H9 (cell line): ENCODE data around the gene UBP1. TPM values are rescaled to one million over a fixed set of nuclear protein-coding genes. Genes with fewer than 3 reads are reported as not detected.

Experiments used
- DNase-seq: peaks from one replicate; pipeline ENCODE4 v3.0.0-alpha.2; 2017
- H2AFZ ChIP-seq: one replicate; pipeline ENCODE4 v1.6.1; 2013; ENCODE audit warnings: mild to moderate bottlenecking, low read length, control low read depth, moderate library complexity
- H2AK5ac ChIP-seq: 2 replicates; pipeline ENCODE4 v1.6.1; 2013; ENCODE audit warnings: low read length, control low read depth, mixed read lengths; ENCODE audit not compliant: insufficient read length
- H2BK120ac ChIP-seq: one replicate; pipeline ENCODE4 v1.6.1; 2013; ENCODE audit warnings: low read depth, mild to moderate bottlenecking, low read length, control low read depth, inconsistent platforms; ENCODE audit not compliant: poor library complexity, severe bottlenecking
- H2BK12ac ChIP-seq: 2 replicates; pipeline ENCODE4 v1.6.1; 2013; ENCODE audit warnings: low read length, control low read depth, mixed read lengths, low read depth; ENCODE audit not compliant: insufficient read length
- H2BK15ac ChIP-seq: 2 replicates; pipeline ENCODE4 v1.6.1; 2013; ENCODE audit warnings: low read depth, low read length, control low read depth
- H2BK20ac ChIP-seq: one replicate; pipeline ENCODE4 v1.6.1; 2013; ENCODE audit warnings: low read depth, mild to moderate bottlenecking, low read length, control low read depth, inconsistent platforms; ENCODE audit not compliant: poor library complexity, severe bottlenecking
- H2BK5ac ChIP-seq: 2 replicates; pipeline ENCODE4 v1.6.1; 2013; ENCODE audit warnings: low read length, control low read depth, mixed read lengths; ENCODE audit not compliant: insufficient read length
- H3K14ac ChIP-seq: 2 replicates; pipeline ENCODE4 v1.6.1; 2013; ENCODE audit warnings: low read length, control low read depth; ENCODE audit not compliant: insufficient read depth
- H3K18ac ChIP-seq: 2 replicates; pipeline ENCODE4 v1.6.1; 2013; ENCODE audit warnings: low read depth, mild to moderate bottlenecking, mixed read lengths, low read length, control low read depth; ENCODE audit not compliant: insufficient read length
- H3K23ac ChIP-seq: 2 replicates; pipeline ENCODE4 v1.6.1; 2013; ENCODE audit warnings: low read length, control low read depth, mixed read lengths, low read depth; ENCODE audit not compliant: insufficient read length
- H3K23me2 ChIP-seq: 2 replicates; pipeline ENCODE4 v1.6.1; 2013; ENCODE audit warnings: low read depth, mild to moderate bottlenecking, mixed read lengths, low read length, control low read depth; ENCODE audit not compliant: insufficient read length, poor library complexity, severe bottlenecking
- H3K27ac ChIP-seq: 2 replicates; pipeline ENCODE4 v1.5.1; 2013; ENCODE audit warnings: low read length, control low read depth, mixed read lengths, low read depth; ENCODE audit not compliant: insufficient read length
- H3K27me3 ChIP-seq: 2 replicates; pipeline ENCODE4 v1.6.1; 2013; ENCODE audit warnings: low read length, control low read depth, inconsistent platforms; ENCODE audit not compliant: insufficient read depth
- H3K4ac ChIP-seq: 2 replicates; pipeline ENCODE4 v1.6.1; 2013; ENCODE audit warnings: low read depth, mild to moderate bottlenecking, control low read depth, inconsistent platforms, low read length, moderate library complexity
- H3K4me1 ChIP-seq: 2 replicates; pipeline ENCODE4 v1.6.1; 2013; ENCODE audit warnings: low read length, control low read depth, inconsistent platforms; ENCODE audit not compliant: insufficient read depth
- H3K4me2 ChIP-seq: 2 replicates; pipeline ENCODE4 v1.6.1; 2013; ENCODE audit warnings: low read length, control low read depth, mixed read lengths; ENCODE audit not compliant: insufficient read length, insufficient read depth
- H3K56ac ChIP-seq: 2 replicates; pipeline ENCODE4 v1.6.1; 2013; ENCODE audit warnings: low read depth, mild to moderate bottlenecking, mixed read lengths, low read length, control low read depth; ENCODE audit not compliant: insufficient read length
- H3K79me1 ChIP-seq: 2 replicates; pipeline ENCODE4 v1.6.1; 2013; ENCODE audit warnings: low read depth, mild to moderate bottlenecking, moderate library complexity, low read length, control low read depth, inconsistent platforms; ENCODE audit not compliant: insufficient read depth, poor library complexity, severe bottlenecking
- H3K79me2 ChIP-seq: 2 replicates; pipeline ENCODE4 v1.6.1; 2013; ENCODE audit warnings: low read length, control low read depth, inconsistent platforms; ENCODE audit not compliant: insufficient read depth
- H3K9ac ChIP-seq: 2 replicates; pipeline ENCODE4 v1.6.1; 2013; ENCODE audit warnings: low read length, control low read depth, mixed read lengths; ENCODE audit not compliant: insufficient read length; ENCODE audit errors: extremely low read depth
- H3K9me3 ChIP-seq: one replicate; pipeline ENCODE4 v1.6.1; 2013; ENCODE audit warnings: low read depth, low read length, inconsistent platforms; ENCODE audit not compliant: control insufficient read depth
- H3T11ph ChIP-seq: one replicate; pipeline ENCODE4 v1.6.1; 2013; ENCODE audit warnings: mild to moderate bottlenecking, low read length, control low read depth, inconsistent platforms
- H4K20me1 ChIP-seq: one replicate; pipeline ENCODE4 v1.6.1; 2013; ENCODE audit not compliant: control insufficient read depth, insufficient read length, insufficient read depth
- H4K5ac ChIP-seq: 2 replicates; pipeline ENCODE4 v1.6.1; 2013; ENCODE audit warnings: low read depth, mild to moderate bottlenecking, mixed read lengths, low read length, control low read depth; ENCODE audit not compliant: insufficient read length
- H4K8ac ChIP-seq: replicated peaks from 2 replicates; pipeline ENCODE4 v1.6.1; 2013; ENCODE audit warnings: low read length, control low read depth, mixed read lengths, low read depth; ENCODE audit not compliant: insufficient read length
- H4K91ac ChIP-seq: 2 replicates; pipeline ENCODE4 v1.6.1; 2013; ENCODE audit warnings: low read depth, mild to moderate bottlenecking, moderate library complexity, mixed read lengths, low read length, control low read depth; ENCODE audit not compliant: insufficient read length
- H3K27ac Mint-ChIP-seq, 3 experiments: 2 replicates in 2 of 3; 3 replicates in 1 of 3; pipeline ENCODE4 v1.8.0; 2020 to 2021; ENCODE audit warnings: mixed read lengths in 3 of 3, mild to moderate bottlenecking in 1 of 3, moderate library complexity in 1 of 3
- H3K27me3 Mint-ChIP-seq: 2 replicates; pipeline ENCODE4 v1.8.0; 2021; ENCODE audit warnings: low read depth, mild to moderate bottlenecking, moderate library complexity, mixed read lengths
- H3K36me3 Mint-ChIP-seq, 3 experiments: 2 replicates in 2 of 3; 3 replicates in 1 of 3; pipeline ENCODE4 v1.8.0; 2020 to 2021; ENCODE audit warnings: low read depth in 3 of 3, mixed read lengths in 3 of 3; ENCODE audit not compliant: insufficient read depth in 1 of 3
- H3K4me1 Mint-ChIP-seq, 2 experiments: 2 replicates each; pipeline ENCODE4 v1.8.0; 2020; ENCODE audit warnings: mixed read lengths in 2 of 2
- H3K4me3 Mint-ChIP-seq, 2 experiments: 2 replicates in 1 of 2; 3 replicates in 1 of 2; pipeline ENCODE4 v1.8.0; 2020 to 2021; ENCODE audit warnings: mild to moderate bottlenecking in 2 of 2, mixed read lengths in 2 of 2, moderate library complexity in 1 of 2
- H3K9me3 Mint-ChIP-seq, 2 experiments: 2 replicates in 1 of 2; 3 replicates in 1 of 2; pipeline ENCODE4 v1.8.0; 2020; ENCODE audit warnings: mild to moderate bottlenecking in 2 of 2, mixed read lengths in 2 of 2, moderate library complexity in 1 of 2
- CTCF ChIP-seq: fragments of 200-600 bp; sonication (generic); conservative IDR thresholded peaks from 3 replicates; pipeline ENCODE4 v1.8.0; 2021; ENCODE audit warnings: antibody characterized with exemption, mild to moderate bottlenecking
- WGBS: extraction: QIAGEN DNeasy Blood & Tissue Kit; methylation state at CpG from one replicate; pipeline ENCODE4 v1.1.7; 2013; ENCODE audit warnings: missing lambda C conversion rate, low lambda C conversion rate, mixed read lengths; ENCODE audit not compliant: insufficient read length; ENCODE audit errors: extremely low coverage; 5-methylcytosine and 5-hydroxymethylcytosine counted together
- total RNA-seq: library from RNA; stranded (reverse); gene quantifications from 2 replicates; pipeline ENCODE4 v1.2.1, GENCODE V29; 2021

The UBP1 gene
- total RNA-seq, 1 experiment from 2014 or later = 103 TPM

- Histone ChIP-seq H2BK120ac (no peak overlapping the region), H3K56ac (no peak overlapping the region), H3K27ac (no peak overlapping the region), H2BK15ac (no peak overlapping the region), H2AFZ (no peak overlapping the region), H3K27me3 (no peaks in the 10 kb centered on the region), H4K5ac (no peak overlapping the region), H3K4ac (no peak overlapping the region), H4K91ac (no peak overlapping the region), H3K23ac (no peak overlapping the region), H2BK5ac (no peak overlapping the region), H3K79me1 (peaks cover 10% of the 10 kb centered on the region), H2BK20ac (no peak overlapping the region), H3K18ac (no peak overlapping the region), H3K14ac (no peak overlapping the region; the same call in 1 of the 2 replicates), H3K4me2 (peak overlapping the region; percentile 36), H4K20me1 (no peaks in the 10 kb centered on the region), H3K4me1 (peaks cover 17% of the 10 kb centered on the region), H3K9ac (peak overlapping the region; percentile 36), H3K23me2 (no peaks in the 10 kb centered on the region), H4K8ac (no peak overlapping the region), H3T11ph (no peak overlapping the region), H3K79me2 (peaks cover 53% of the 10 kb centered on the region), H3K9me3 (no peaks in the 10 kb centered on the region), H2BK12ac (no peak overlapping the region), H2AK5ac (no peak overlapping the region)
- Mint-ChIP-seq H3K4me1 (peaks cover 68 to 73% of the 10 kb centered on the region in 2 experiments), H3K27me3 (no peaks in the 10 kb centered on the region), H3K27ac (peak overlapping the region; percentile 24 to 56 (median 40); a peak in 2 of 7 replicates), H3K9me3 (no peaks in the 10 kb centered on the region), H3K4me3 (no peak overlapping the region; a peak in 1 of 5 replicates), H3K36me3 (no peaks in the 10 kb centered on the region)
- DNase-seq = no peak
- TF ChIP-seq CTCF = no peak
- WGBS = no CpG with 5 or more reads among the region's 4 CpGs
Measured at GRCh38 chr3:33430571-33430970, 9.6 kb downstream of the UBP1 start.
